22Rv1 (cell line): ENCODE data around the gene MAP3K14.

Experiments used
- CTCF ChIP-seq: fragments of 450-650 bp; IDR thresholded peaks from 2 replicates; pipeline ENCODE4 v1.5.1; 2017; ENCODE audit warnings: mild to moderate bottlenecking
- ZFX ChIP-seq: fragments of 450-650 bp; IDR thresholded peaks from 2 replicates; pipeline ENCODE4 v1.6.1; 2017; ENCODE audit warnings: antibody characterized with exemption, borderline replicate concordance

GRCh38 chr17:45308840-45309239, 8.0 kb downstream of the MAP3K14 start:
- no peak for TF ChIP-seq CTCF
- no peak for TF ChIP-seq ZFX
